NOMO-1 treated with dmso at 0.1 percent for 144 hours (cell line): ENCODE results near the gene PRKAA1.
A peak's percentile ranks its signal among the peaks of the same experiment; 100 is the strongest.
"Not testable (repeated sequence)": the region's sequence is repeated elsewhere in the genome, so short reads cannot be mapped to it uniquely, and the experiment has no call there.

Source experiments
- DNase-seq: peaks from one replicate; lab custom pipeline; 2025; ENCODE audit not compliant: unreplicated experiment; lab: John Stamatoyannopoulos, UW

The PRKAA1 gene

GRCh38 chr5:40734986-40735385 lies 63.2 kb downstream of the PRKAA1 start:
- DNase-seq, result no peak

- DNase-seq, result no peak
These were observed 64.2 kb downstream of the PRKAA1 start for GRCh38 chr5:40733879-40734563.

- peak; percentile 51 for DNase-seq
These were observed 64.7 kb downstream of the PRKAA1 start for GRCh38 chr5:40733434-40733833.

GRCh38 chr5:40722497-40722911 lies 75.7 kb downstream of the PRKAA1 start:
- DNase-seq, result not testable (repeated sequence)

- no peak for DNase-seq
These were observed 78.1 kb downstream of the PRKAA1 start for GRCh38 chr5:40720069-40720468.

DNA sequence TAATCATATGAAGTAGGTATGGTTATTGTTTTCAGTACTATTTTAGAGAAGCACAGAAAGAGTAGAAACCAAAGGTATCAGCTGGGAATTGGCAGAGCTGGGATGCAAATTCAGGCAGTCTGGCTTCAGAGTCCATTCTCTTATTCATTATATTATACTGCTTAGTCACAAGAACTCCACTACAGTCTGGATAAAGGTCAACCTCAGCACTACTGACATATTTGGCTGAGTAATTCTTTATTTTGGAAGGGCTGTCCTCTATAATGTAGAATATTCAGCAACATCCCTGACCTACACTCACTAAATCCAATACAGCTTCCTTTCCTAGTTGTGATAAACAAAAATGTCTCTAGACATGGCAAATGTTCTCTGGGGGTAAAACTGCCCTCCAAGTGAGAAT lies 80.9 kb downstream of the PRKAA1 start:
- no peak for DNase-seq

DNA sequence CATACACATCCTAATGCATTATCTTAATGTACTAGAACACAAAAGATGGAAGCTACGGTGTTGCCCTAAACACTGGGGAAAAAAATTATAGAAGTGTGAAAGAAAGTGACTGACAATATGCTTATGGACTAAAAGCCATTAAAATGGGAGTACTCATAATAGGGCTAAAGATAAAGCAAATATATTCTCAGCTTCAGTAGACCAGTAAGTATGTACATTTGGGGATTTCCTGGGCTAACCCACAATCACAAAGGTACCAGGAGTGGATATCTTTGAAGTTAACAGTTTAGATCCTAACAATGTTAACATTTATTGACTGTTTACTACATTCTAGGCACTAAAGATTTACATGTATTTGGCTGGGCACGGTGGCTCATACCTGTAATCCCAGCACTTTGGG lies 81.6 kb downstream of the PRKAA1 start:
- DNase-seq, result no peak

DNA sequence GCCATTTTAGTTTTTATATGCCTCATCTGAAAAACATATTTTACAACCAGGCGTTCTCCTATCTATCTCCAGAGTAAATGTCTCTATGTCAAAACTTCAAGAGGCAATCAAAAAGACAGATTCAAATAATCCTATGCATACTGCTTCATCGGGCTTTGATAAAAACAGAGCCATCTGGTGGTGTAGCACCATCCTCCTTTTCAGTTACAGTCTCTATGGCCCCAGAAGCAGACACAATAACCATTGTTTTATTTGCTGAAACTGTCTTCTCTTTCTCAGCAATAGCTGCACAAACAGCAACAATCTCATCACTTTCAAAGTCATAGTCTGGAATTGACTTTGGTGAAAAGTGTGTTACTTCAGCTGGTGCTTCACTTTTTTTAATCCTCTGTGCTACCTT lies 82.2 kb downstream of the PRKAA1 start:
- DNase-seq, result no peak

- no peak for DNase-seq
These were observed 84.2 kb downstream of the PRKAA1 start for GRCh38 chr5:40714001-40714400.

GRCh38 chr5:40710575-40710974 lies 87.6 kb downstream of the PRKAA1 start:
- DNase-seq, result not testable (repeated sequence)
